Dedifferentiated amniotic fluid mesenchymal stem cell (primary cell): ENCODE results near the gene CRISPLD2.
A peak's percentile ranks its signal among the peaks of the same experiment; 100 is the strongest.

Experiments used
- DNase-seq: peaks from one replicate; pipeline ENCODE4 v3.0.0-alpha.2; 2016; ENCODE audit errors: extremely low spot score

CRISPLD2 gene, protein sequence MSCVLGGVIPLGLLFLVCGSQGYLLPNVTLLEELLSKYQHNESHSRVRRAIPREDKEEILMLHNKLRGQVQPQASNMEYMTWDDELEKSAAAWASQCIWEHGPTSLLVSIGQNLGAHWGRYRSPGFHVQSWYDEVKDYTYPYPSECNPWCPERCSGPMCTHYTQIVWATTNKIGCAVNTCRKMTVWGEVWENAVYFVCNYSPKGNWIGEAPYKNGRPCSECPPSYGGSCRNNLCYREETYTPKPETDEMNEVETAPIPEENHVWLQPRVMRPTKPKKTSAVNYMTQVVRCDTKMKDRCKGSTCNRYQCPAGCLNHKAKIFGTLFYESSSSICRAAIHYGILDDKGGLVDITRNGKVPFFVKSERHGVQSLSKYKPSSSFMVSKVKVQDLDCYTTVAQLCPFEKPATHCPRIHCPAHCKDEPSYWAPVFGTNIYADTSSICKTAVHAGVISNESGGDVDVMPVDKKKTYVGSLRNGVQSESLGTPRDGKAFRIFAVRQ

DNA sequence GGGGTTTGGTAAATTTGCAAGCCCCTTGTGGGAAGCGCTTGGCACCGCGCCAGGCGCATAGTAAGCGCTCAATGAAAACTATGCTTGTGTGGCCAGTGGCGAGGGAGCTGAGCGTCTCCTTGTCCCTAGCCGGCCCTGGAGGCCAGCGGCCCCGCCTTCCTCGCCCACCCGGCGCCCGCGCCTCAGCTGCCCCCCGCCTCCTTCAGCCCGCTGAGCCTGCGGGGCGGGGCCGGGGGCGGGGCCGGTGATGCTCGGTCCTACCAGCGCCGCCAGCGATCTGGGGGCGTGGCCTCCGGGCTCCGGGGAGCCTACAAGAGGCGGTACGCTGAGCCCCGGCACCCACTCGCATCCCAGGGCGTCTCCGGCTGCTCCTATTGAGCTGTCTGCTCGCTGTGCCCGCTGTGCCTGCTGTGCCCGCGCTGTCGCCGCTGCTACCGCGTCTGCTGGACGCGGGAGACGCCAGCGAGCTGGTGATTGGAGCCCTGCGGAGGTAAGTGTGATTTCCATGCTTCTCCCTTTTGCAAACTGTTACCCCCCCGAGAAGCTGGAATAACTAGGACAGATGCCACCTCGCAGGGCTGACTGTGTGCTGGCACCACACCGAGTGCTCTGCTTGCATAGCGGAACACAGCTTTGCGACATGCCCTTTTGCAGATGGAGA, at the start of gene CRISPLD2:
CRISPLD2 (plus strand) TSS at position 342 of the 661 bp plus-strand sequence. CDS start 18,511 bp downstream, outside the sequence.
- peak; percentile 71 for DNase-seq

DNA sequence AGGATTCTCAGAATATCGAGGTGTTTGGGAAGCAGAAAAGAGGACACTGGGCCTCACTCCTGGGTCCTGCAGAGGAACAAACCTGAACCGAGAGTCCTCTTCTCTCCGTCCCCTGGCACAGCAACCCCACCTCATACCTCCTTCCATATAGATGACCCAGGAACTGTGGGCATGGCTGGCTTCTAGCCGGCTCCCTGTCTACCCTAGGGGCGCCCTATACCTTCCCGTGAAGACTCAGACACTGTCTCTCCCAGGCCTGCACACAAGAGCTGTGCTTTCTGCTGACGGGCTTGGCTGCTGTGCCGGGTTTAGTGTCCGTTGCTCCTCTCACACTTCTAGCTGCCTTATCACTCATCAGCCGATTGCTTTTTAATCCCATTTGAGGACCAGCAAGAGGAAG, 46.5 kb upstream of the CRISPLD2 start:
- DNase-seq, result no peak

GRCh38 chr16:84774810-84775209, 45.0 kb upstream of the CRISPLD2 start:
- DNase-seq, result no peak

- DNase-seq, result no peak
Observed at GRCh38 chr16:84775262-84775810, 44.4 kb upstream of the CRISPLD2 start.

DNA sequence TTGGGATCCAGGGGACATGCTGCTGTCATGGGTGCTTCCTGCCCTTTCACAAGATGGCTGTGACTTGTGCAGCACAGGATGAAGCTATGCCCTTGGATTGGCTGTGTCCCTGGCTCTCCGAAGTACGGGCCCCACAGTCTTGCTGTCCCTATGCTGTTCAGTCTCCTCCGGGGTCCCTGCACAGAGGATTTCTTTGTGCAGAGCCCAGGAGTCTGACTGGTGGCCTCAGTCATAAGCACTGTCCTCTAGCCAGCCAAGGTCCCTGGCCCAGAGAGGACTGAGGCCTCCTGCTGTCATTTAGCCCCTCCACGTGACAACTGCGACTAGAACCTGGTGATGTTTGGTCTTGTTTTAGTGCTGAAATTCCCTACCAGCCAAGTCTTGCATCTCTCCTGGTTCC, 42.4 kb upstream of the CRISPLD2 start:
- no peak for DNase-seq

- no peak for DNase-seq
Observed at GRCh38 chr16:84778720-84779119, 41.1 kb upstream of the CRISPLD2 start.

GRCh38 chr16:84780063-84780462, 39.7 kb upstream of the CRISPLD2 start:
- no peak for DNase-seq

GRCh38 chr16:84780544-84781376, 39.0 kb upstream of the CRISPLD2 start:
- DNase-seq, result no peak

- DNase-seq, result no peak
Observed at GRCh38 chr16:84782846-84783245, 36.9 kb upstream of the CRISPLD2 start.

DNA sequence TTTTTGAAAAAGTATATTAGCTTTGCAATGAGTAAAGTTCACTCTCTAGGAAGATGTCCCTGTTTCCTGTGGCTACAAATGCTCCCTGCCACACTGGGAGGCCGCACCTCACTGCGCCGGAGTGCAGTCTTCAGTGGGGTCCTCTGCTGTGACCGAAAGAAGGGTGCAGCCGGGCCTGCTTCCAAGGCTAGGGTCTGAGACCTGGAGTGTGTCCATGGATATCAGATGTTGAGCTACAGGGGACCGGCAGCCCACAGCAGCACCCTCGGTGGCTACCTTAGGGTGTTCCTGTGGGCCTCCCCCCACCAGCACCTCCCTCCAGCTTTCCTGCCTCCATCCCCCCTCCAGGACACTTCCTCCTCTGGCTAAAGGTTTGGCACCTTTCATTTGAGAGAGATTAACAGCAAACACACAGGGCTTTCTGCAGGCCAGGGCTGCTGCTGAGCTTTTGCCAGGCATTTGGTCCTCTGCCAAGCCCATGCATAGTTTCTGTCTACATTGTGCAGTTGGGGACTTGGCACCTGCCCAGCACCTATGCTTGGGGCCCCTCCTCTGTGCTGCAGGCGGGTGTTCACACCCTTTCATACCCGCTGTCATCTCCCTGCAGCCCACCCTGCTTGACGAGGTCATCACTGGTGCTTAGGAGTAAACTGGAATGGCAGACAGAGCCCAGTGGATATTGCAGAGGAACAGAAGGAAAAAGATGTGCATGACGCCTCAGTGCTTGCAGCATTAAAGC, 33.8 kb upstream of the CRISPLD2 start:
- DNase-seq, result no peak

DNA sequence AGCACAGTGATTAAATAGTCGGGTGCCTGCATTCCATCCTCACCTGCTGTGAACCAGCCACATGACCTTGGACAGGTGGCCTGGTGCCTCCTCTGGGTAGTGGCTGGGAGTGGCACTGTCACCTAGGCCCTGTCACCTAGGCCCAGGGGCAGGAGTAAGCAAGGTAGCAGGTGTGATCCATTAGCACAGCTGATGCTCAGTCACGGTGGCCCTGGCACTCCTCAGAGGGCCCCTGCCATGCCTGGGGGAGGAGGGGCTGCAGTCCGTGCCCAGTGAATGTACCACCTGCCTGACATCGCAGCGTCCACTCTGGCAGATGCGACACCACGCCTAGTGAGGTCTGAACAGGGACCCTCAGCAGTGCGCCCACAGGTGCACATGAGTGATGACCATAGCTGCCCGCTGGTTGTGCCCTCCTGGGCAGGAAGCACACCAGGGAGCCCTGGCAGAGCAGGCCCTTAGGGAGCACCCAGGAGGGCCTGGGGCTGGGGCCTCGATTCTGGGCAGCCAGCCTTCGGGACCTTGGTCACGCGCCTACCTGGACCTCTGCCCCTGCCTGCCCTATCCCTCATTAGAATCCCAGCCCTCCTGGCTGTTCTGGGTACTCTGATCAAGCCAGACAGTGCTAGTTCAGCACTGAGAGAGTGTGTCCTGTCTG, 33.1 kb upstream of the CRISPLD2 start:
- no peak for DNase-seq

GRCh38 chr16:84787263-84787622, 32.5 kb upstream of the CRISPLD2 start:
- DNase-seq, result no peak

DNA sequence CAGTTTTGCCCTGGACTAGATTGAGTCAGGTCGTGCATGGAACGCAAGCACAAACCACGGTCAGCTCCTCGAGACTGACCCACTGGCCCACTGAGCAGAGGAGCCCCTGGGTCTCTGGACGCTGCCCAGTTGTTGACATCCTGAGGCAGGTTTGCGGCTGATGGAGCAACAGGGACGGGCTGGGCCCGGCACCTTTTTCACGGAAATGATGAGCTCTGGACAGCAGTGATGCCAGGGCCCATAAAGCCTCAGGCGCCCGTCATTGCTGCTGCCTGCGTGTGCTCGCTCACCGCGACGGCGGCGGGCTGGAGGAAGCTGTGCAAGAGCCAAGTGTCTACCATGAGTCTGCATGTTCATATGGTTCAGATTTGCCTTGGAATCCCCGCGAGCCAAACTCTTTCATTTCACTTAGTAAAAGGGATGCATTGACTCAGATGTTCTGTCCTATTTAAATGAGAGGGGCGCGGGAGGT, 30.8 kb upstream of the CRISPLD2 start:
- peak; percentile 87 for DNase-seq

- no peak for DNase-seq
Observed at GRCh38 chr16:84789431-84789830, 30.4 kb upstream of the CRISPLD2 start.

- DNase-seq, result no peak
Observed at GRCh38 chr16:84790301-84790700, 29.5 kb upstream of the CRISPLD2 start.

GRCh38 chr16:84791088-84791487, 28.7 kb upstream of the CRISPLD2 start:
- no peak for DNase-seq

DNA sequence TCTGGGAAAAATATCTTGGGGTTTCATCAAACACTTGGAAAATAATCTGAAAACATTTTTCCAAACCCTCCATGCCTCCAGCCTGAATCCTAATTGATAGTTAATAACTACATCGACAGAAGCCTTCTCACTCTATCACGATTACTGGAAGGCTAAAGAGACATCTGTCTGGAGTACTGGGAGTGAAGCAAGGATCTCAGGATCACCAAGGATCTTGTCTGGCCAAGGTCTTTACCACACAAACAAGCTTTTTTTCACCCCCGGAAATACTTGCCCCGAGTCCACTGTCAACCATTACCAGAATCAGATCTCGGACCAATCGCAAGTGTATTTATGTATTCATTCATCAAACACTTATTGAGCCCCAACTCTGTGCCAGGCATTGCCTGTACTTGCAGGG, 28.3 kb upstream of the CRISPLD2 start:
- DNase-seq, result no peak

DNA sequence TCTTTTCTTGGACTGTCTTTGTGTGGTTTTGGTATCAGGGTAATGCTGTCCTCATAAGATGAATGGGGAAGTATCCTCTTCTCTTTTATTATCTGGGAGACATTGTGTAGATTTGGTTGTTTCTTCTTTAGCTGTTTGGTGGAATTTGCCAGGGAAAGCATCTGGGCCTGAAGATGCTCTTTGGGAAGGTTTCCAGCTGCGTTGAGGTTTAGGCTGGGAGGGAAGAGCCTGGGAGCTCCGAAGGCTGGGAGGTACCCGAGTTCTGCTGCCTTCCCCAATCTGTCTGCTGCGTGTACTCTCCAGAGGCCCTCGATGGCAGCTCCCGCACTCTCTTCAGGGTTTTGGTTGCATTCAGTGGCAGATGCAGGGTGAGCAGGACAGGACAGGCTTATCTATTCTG, 25.6 kb upstream of the CRISPLD2 start:
- no peak for DNase-seq

GRCh38 chr16:84794626-84795025, 25.2 kb upstream of the CRISPLD2 start:
- no peak for DNase-seq

DNA sequence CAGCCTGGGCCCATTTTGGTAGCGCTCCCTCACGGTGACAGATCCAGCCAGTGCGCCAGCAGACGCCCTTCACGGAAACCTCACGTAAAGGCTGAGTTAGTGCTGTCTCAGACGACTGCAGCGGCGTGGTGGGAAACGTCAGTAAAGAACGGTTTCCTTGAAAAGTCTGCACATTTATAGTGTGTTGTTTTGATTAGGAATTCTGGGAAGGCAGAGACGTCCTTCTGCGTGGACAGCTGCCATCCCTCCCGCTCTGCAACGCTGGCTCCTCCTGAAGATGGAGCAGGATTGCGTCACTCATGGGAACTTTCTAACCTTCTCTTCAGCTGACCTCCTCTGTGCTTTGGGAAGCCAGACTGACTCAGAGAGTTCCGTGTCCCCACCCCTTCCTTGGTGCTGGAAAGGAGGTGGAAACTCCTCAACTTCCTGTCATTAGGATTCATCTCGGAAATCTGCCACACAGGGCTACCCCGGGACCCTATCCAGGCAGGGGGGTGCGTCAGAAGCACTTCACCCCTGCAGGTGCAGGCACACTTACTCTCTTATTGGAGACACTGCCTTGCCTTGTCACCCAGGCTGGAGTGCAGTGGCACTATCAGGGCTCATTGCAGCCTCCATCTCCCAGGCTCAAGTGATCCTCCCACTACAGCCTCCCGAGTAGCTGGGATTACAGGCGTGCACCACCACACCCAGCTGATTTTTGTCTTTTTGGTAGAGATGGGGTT, 24.3 kb upstream of the CRISPLD2 start:
- no peak for DNase-seq
